Epithelial cell of proximal tubule (primary cell): Measurements from ENCODE around the gene LY6G6D. TPM values are rescaled to one million over a fixed set of nuclear protein-coding genes. Genes with fewer than 3 reads are reported as not detected.

ENCODE experiments used
- DNase-seq: peaks from one replicate; pipeline ENCODE4 v3.0.0-alpha.2; 2011; ENCODE audit warnings: low read depth
- H3K4me3 ChIP-seq: 2 replicates; pipeline ENCODE4 v1.5.1; 2011; ENCODE audit warnings: low read depth, mild to moderate bottlenecking, low read length
- total RNA-seq: library from RNA; depleted of rRNA; stranded (reverse); fragments of >200 nt; gene quantifications from 2 replicates; pipeline ENCODE4 v1.2.3, GENCODE V29; 2015
- TF ChIP-seq, protein P1 (sequence below): conservative IDR thresholded peaks from 2 replicates; pipeline ENCODE4 v1.5.1; 2012; ENCODE audit warnings: low read depth, mild to moderate bottlenecking, low read length

The LY6G6D gene
- total RNA-seq, 1 donor from 2014 or later, result not detected

DNA sequence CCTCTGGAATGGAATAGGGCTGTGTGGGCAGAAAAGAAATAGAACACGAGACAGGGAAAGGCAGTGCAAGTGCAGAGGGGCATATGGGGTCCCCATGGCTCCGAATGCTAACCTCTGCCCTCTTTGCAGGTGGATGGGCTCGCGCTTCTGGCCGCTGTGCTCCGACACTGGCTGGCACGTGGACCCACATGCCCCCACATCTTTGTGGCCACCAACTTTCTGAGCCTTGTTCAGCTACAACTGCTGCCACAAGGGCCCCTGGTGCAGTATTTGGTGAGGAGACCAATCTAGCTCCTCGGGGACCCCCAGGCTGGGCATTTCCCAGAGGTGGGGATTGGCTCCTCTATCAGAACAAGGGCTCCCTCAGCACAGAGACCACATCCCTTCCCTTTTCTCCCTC, 46.2 kb downstream of the LY6G6D start:
- no peak for DNase-seq
- H3K4me3 ChIP-seq, result no peak overlapping the region
- TF ChIP-seq, protein P1, sequence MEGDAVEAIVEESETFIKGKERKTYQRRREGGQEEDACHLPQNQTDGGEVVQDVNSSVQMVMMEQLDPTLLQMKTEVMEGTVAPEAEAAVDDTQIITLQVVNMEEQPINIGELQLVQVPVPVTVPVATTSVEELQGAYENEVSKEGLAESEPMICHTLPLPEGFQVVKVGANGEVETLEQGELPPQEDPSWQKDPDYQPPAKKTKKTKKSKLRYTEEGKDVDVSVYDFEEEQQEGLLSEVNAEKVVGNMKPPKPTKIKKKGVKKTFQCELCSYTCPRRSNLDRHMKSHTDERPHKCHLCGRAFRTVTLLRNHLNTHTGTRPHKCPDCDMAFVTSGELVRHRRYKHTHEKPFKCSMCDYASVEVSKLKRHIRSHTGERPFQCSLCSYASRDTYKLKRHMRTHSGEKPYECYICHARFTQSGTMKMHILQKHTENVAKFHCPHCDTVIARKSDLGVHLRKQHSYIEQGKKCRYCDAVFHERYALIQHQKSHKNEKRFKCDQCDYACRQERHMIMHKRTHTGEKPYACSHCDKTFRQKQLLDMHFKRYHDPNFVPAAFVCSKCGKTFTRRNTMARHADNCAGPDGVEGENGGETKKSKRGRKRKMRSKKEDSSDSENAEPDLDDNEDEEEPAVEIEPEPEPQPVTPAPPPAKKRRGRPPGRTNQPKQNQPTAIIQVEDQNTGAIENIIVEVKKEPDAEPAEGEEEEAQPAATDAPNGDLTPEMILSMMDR, result no peak

DNA sequence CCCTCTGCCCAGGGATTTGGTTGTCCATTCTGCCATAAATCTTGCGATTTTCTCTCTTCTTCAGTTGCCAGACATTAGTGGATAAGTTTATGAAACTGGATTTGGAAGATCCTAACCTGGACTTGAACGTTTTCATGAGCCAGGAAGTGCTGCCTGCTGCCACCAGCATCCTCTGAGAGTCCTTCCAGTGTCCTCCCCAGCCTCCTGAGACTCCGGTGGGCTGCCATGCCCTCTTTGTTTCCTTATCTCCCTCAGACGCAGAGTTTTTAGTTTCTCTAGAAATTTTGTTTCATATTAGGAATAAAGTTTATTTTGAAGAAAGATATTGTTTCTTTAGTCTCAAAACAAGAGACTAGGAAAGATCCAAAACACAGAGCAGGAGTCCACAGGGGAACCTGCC, 47.2 kb downstream of the LY6G6D start, which contains the start of gene SAPCD1:
TSS of gene SAPCD1 (plus strand) at position 301 of the 400 bp plus-strand sequence. CDS start 399 bp downstream, outside the sequence.
- no peak within 1 kb of the TSS for H3K4me3 ChIP-seq
- DNase-seq, result no peak
- TF ChIP-seq, protein P1, result no peak

DNA sequence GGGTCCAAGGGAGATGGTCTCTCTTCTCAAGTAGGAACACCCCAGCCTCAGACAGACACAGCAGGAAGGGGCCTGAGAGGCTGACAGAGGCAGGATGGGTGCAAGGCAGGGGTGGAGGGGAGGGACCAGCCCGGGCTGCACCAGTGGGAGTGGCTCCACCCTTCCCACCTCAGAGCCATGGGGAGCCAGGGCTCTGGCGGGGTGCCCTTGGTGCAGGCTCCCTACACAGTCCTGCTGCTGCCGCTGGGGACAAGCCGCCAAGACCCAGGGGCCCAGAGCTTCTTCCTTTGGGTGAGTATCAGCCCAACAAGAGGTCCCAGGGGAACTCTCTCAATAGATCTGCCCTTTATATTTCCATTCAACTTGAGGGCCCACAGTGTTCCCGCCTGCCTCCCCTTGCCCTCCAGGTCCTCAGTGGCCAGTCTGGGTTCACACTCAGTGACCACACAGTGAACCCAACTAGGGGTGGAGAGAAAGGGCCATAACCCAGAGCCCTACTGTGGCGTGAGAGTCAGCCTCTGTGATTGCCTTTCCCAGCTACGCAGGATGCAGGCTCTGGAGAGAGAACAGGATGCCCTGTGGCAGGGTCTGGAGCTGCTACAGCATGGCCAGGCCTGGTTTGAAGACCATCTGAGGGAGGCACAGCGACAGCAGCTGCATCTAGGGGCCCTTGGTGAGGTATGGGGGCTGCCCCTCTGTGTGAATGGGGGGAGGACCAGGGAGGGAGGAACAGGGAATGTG, 47.9 kb downstream of the LY6G6D start:
- TF ChIP-seq, protein P1, result no peak
- DNase-seq, result no peak
- no peak overlapping the region for H3K4me3 ChIP-seq

DNA sequence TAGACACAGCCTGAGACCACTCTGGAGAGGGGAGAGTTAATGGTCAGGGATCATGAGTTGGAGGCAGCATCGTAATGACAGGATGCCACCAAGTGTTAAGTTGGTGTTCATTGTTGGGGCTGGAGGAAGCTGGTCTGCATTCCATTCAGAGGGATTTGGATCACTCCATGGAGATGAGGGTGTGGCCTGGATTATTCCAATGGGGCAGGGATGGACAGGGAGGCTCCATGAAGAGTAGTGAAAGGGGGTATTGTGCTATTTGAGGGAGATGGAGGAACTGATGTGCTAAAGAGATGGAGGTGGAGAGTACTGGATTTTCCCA, 48.4 kb downstream of the LY6G6D start:
- no peak for DNase-seq
- TF ChIP-seq, protein P1, result no peak
- H3K4me3 ChIP-seq, result no peak overlapping the region

DNA sequence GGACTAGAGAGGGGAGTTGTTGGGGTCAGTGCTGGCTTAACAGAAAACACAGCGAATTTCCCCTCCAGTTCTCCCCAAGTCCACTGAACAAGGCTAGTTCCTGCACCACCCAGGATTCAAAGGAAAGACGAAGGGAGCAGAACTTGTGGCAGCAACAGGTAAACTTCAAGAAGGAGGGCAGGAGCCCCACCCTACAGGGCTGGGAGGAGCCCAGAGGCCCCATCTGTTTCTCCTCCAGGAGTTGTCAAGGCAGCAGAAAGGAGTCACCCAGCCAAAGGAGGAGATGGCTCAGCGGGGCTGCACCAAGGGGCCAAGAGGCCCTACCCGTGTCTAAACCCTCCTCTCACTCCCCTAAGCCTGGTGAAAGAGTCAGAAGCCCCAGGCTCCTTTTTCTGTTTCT, 49.0 kb downstream of the LY6G6D start:
- no peak for DNase-seq
- H3K4me3 ChIP-seq, result no peak overlapping the region
- TF ChIP-seq, protein P1, result no peak

DNA sequence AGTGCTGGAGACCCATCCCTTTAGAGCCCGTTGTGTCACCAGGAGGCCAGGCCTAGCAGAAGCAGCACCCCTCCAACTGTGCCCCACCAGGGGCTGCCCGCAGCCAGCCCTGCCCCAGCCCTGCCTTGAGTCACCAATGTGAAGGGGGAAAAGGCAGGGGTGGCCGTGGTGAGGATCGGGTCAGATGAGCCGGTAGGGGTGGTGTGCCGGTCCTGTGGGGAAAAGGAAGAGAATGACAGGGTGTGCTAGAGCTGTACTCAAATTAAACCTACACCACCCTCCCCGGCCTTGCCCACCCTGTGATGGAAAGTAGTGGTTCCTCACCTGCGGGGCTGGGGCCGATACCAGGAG, 50.4 kb downstream of the LY6G6D start:
- TF ChIP-seq, protein P1, result no peak
- H3K4me3 ChIP-seq, result no peak overlapping the region
- no peak for DNase-seq

DNA sequence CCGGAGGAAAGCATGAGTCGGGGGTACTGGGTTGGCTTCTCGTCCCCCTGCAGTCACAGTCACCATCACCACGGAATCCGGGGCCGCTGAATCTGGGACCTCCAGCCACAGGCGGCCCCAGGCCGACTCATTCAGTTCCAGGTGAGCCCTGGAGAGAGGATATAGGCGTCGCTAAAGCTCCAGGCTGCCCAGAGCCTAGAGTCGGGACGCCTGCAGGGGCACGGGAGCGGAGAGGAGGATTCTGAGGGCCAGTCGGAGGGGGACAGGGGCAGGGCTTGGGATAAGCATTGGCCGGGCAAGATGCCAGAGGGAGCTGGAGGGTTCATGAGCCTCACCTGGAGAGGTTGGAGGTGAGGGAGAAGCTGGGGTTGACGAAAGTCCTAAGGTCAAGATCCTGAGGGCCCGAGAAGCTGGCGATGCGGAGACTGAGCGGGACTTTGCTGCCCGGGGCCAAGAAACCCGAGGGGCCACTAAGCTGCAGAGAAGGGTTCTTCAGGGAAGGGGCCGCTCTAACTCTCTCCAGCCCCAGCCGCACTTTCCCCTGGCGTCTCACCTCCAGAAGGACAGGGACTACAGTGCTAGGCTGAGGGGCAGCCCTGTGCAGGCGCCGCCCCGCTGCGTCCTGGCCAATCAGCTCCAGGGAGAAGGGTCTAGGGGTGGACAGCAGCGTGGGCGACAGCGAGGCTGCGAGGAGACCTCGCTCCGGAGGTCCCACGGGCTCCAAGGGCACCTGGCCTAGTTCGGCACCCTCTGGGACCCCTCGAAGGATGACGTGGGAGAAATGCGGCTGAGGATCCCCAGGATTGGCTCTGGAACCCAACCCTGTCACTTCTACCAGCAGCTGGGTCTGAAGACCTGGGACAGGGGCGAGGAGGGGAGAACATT, 51.0 kb downstream of the LY6G6D start:
- no peak for DNase-seq
- TF ChIP-seq, protein P1, result no peak

More for the DNA sequence above, 51.0 kb downstream of the LY6G6D start:
- peak overlapping the region; percentile 27 for H3K4me3 ChIP-seq
